ENCODE results near the gene RBMS3. TPM values are rescaled to one million over a fixed set of nuclear protein-coding genes. Genes with fewer than 3 reads are reported as not detected.

Gene RBMS3
- total and polyA plus RNA-seq, 5 donors from 2014 or later, result 5.2 to 18.8 (median 8.5) TPM

DNA sequence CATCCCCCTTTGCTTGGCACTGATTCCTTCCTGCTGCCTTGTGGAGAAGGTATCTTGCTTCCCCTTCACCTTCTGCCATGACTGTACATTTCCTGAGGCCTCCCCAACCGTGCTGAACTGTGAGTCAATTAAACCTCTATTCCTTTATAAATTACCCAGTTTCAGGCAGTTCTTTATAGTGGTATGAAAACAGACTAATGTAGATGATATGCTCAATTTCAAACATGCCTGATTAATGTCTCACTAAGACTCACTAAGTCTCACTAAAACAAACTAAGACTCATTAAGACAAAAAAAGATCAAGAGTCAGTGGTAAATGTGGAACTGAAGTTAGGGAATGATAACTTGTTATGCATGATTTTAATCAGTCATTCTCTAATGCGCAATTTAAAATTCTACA, 606.6 kb downstream of the RBMS3 start:
- Mint-ChIP-seq H3K27me3 (no peaks in the 10 kb centered on the region), H3K4me1 (no peaks in the 10 kb centered on the region), H3K27ac (no peak overlapping the region), H3K4me3 (no peak overlapping the region), H3K36me3 (peaks cover 18% of the 10 kb centered on the region), H3K9me3 (peaks cover 0 to 1% (median 0%) of the 10 kb centered on the region in 7 donors)
- Histone ChIP-seq H3K4me1 (ENCODE audit: control insufficient read depth, insufficient read depth, low read length, poor library complexity, severe bottlenecking) (no peaks in the 10 kb centered on the region), H3K36me3 (ENCODE audit: control insufficient read depth, insufficient read depth, low read length) (no peaks in the 10 kb centered on the region), H3K9me3 (ENCODE audit: control insufficient read depth in 2 of 2, low read length in 2 of 2) (no peaks in the 10 kb centered on the region), H3K27ac (ENCODE audit: insufficient read depth, low read length, poor library complexity, severe bottlenecking) (no peak overlapping the region), H3K27me3 (ENCODE audit: control insufficient read depth, insufficient read depth, low read length) (no peaks in the 10 kb centered on the region), H3K4me3 (ENCODE audit: low read depth, low read length) (no peak overlapping the region)
- no peak for DNase-seq
- no peak for ATAC-seq (ENCODE audit: low read depth in 2 of 2)

DNA sequence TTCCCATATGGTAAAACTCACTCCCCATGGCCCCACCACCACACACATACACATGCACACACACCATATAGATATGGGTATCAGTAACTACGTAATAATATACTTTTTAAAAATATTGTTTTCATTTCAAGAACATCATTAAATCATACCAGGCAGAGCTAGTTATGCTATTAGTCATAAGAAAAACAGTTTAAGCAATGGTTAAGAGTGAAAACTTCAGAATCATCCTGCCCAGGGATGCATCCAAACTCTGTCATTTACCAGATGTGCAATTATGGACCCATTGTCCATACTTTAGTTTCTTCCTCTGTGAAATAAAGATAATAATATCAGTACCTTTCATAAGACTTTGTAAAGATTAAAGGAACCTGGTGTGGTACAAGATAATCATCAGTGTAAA, 608.3 kb downstream of the RBMS3 start:
- no peaks in the 10 kb centered on the region for H3K9me3 ChIP-seq (ENCODE audit: control insufficient read depth in 2 of 2, low read length in 2 of 2)
- ATAC-seq (ENCODE audit: low read depth in 2 of 2) (no peak), DNase-seq (no peak)

DNA sequence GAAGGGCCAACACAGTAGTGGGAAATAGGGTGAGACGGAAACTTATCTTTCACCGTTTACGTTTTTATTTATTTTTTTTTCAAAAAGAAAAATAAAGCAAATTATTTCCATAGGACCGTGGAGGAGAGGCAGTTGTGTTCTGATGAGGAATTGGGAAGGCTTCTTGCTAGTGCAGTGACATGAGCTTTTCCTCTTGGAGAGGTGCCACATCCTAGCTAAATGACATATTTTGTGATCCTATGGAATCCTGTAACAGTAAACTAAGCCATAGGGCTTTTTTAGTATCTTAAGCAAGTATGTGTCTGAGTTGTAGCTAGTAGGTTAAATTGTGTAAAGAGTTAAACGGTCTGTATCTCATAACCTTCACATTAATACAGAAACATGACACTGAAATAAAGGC, 609.9 kb downstream of the RBMS3 start:
- H3K36me3 Mint-ChIP-seq, result peaks cover 16% of the 10 kb centered on the region

More for the DNA sequence above, 608.3 kb downstream of the RBMS3 start:
- Histone ChIP-seq H3K4me1 (ENCODE audit: control insufficient read depth, insufficient read depth, low read length, poor library complexity, severe bottlenecking) (no peaks in the 10 kb centered on the region), H3K27me3 (ENCODE audit: control insufficient read depth, insufficient read depth, low read length) (no peaks in the 10 kb centered on the region), H3K36me3 (ENCODE audit: control insufficient read depth, insufficient read depth, low read length) (no peaks in the 10 kb centered on the region), H3K27ac (ENCODE audit: insufficient read depth, low read length, poor library complexity, severe bottlenecking) (no peak overlapping the region), H3K4me3 (ENCODE audit: low read depth, low read length) (no peak overlapping the region)
- Mint-ChIP-seq H3K36me3 (peaks cover 18% of the 10 kb centered on the region), H3K27me3 (no peaks in the 10 kb centered on the region), H3K9me3 (peaks cover 0 to 6% (median 0%) of the 10 kb centered on the region in 7 donors), H3K4me1 (no peaks in the 10 kb centered on the region), H3K27ac (no peak overlapping the region), H3K4me3 (no peak overlapping the region)

DNA sequence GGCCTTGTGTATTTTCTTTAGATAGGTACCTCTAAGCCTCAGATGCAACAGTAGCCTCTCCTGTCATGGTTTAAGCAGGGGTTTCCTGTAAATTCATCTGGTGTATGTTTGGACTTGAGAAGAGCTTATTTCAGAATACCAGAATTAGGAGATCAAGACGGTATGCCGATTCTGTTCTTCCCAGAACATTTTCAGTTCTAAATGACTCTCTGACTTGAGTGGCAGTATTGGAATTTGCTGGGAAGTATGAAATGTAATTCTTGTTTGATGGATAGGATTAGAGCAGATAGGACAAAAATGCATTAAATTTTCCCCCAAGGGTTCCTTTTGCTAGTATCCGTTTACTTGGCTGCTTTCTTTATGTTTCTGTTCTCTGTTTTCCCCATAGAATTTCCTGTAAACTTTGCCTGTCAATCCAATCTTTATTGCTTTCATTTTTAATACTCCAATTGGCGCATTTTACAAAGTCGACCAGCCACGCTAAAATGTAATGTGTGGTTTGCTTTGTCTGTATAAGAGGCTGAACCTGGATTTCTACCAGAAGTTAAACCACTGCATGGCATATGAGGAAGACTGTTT, 612.2 kb downstream of the RBMS3 start:
- DNase-seq (no peak), ATAC-seq (ENCODE audit: low read depth in 2 of 2) (no peak)
- H3K27ac ChIP-seq (ENCODE audit: insufficient read depth, low read length, poor library complexity, severe bottlenecking), result no peak overlapping the region
- no peaks in the 10 kb centered on the region for H3K27me3 ChIP-seq (ENCODE audit: control insufficient read depth, insufficient read depth, low read length)
- Mint-ChIP-seq H3K36me3 (peaks cover 17% of the 10 kb centered on the region), H3K27ac (no peak overlapping the region), H3K4me3 (peak overlapping the region in 1 of 4 donors; percentile 22), H3K4me1 (no peaks in the 10 kb centered on the region), H3K9me3 (peaks cover 0 to 6% (median 0%) of the 10 kb centered on the region in 7 donors), H3K27me3 (no peaks in the 10 kb centered on the region)
- H3K36me3 ChIP-seq (ENCODE audit: control insufficient read depth, insufficient read depth, low read length), result no peaks in the 10 kb centered on the region
- no peak overlapping the region for H3K4me3 ChIP-seq (ENCODE audit: low read depth, low read length)
- H3K9me3 ChIP-seq (ENCODE audit: control insufficient read depth in 2 of 2, low read length in 2 of 2), result no peaks in the 10 kb centered on the region
- H3K4me1 ChIP-seq (ENCODE audit: control insufficient read depth, insufficient read depth, low read length, poor library complexity, severe bottlenecking), result no peaks in the 10 kb centered on the region

More for the DNA sequence above, 609.9 kb downstream of the RBMS3 start:
- H3K36me3 ChIP-seq (ENCODE audit: control insufficient read depth, insufficient read depth, low read length), result no peaks in the 10 kb centered on the region
- ATAC-seq (ENCODE audit: low read depth in 2 of 2) (no peak), DNase-seq (no peak)
- no peaks in the 10 kb centered on the region for H3K27me3 ChIP-seq (ENCODE audit: control insufficient read depth, insufficient read depth, low read length)
- Mint-ChIP-seq H3K4me1 (no peaks in the 10 kb centered on the region), H3K27ac (no peak overlapping the region), H3K4me3 (no peak overlapping the region), H3K9me3 (peaks cover 0 to 6% (median 0%) of the 10 kb centered on the region in 7 donors), H3K27me3 (no peaks in the 10 kb centered on the region)
- no peak overlapping the region for H3K27ac ChIP-seq (ENCODE audit: insufficient read depth, low read length, poor library complexity, severe bottlenecking)
- H3K4me1 ChIP-seq (ENCODE audit: control insufficient read depth, insufficient read depth, low read length, poor library complexity, severe bottlenecking), result no peaks in the 10 kb centered on the region
- H3K9me3 ChIP-seq (ENCODE audit: control insufficient read depth in 2 of 2, low read length in 2 of 2), result no peaks in the 10 kb centered on the region
- no peak overlapping the region for H3K4me3 ChIP-seq (ENCODE audit: low read depth, low read length)

DNA sequence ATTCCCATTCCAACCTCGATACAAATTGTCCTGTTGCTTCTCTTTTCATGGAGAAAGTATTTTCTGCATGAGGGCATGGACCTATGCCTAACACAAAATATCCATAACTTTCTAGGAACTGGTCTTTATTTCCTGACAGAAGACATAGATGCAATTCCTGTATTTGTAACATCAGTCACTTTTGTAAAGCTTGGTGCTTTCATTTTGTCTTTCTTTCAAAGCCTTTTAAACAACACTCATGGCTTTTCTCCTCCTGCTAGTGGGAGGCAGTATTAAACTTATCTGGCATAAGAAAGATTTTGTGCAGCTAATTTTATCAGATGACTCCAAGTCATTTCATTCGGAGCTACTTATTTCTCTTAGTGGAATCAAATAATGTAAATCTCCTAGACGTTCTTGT, 616.0 kb downstream of the RBMS3 start:
- DNase-seq (no peak), ATAC-seq (ENCODE audit: low read depth in 2 of 2) (no peak)
- Mint-ChIP-seq H3K4me1 (no peaks in the 10 kb centered on the region), H3K9me3 (peaks cover 0 to 6% (median 0%) of the 10 kb centered on the region in 7 donors), H3K36me3 (peaks cover 13% of the 10 kb centered on the region), H3K27ac (no peak overlapping the region), H3K27me3 (no peaks in the 10 kb centered on the region), H3K4me3 (no peak overlapping the region)
- Histone ChIP-seq H3K9me3 (ENCODE audit: control insufficient read depth in 2 of 2, low read length in 2 of 2) (no peaks in the 10 kb centered on the region), H3K27ac (ENCODE audit: insufficient read depth, low read length, poor library complexity, severe bottlenecking) (no peak overlapping the region), H3K36me3 (ENCODE audit: control insufficient read depth, insufficient read depth, low read length) (no peaks in the 10 kb centered on the region), H3K4me3 (ENCODE audit: low read depth, low read length) (no peak overlapping the region), H3K4me1 (ENCODE audit: control insufficient read depth, insufficient read depth, low read length, poor library complexity, severe bottlenecking) (no peaks in the 10 kb centered on the region), H3K27me3 (ENCODE audit: control insufficient read depth, insufficient read depth, low read length) (no peaks in the 10 kb centered on the region)

DNA sequence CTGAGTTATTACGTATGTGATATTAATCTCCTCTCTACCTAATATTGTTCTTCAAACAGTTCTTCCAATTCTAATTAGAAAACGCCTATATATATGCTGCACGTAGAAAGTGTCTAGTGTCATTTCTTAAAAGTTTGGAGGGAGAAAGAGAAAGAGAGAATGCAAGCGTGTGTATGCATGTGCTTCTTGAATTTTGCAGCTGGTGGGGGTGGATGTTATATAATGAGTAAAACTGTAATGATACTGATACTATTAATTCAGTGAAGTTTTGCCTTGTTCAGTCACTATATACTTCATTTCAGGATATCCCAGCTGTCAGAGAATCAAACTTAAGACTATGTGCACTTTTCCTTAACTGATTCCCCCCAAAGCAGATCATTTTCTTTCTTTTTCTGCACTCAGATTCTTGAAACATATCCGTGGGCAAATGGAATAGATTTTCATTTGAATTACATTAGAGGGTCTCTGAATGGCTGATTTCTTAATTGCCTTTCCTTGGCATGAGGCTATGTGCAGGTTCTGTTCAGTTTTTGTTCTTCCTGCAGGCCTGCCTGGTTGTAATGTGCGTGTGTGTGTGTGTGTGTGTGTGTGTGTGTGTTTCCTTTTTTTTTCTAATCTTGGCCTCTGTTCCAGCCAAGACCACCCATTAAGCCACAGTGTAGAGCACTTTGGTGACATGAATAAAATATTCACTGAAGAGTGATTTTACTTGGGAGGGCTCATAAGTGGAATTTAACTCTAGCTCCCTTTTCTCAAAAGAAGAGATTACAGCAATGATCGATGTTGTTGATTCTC, 617.5 kb downstream of the RBMS3 start:
- Histone ChIP-seq H3K36me3 (ENCODE audit: control insufficient read depth, insufficient read depth, low read length) (no peaks in the 10 kb centered on the region), H3K4me1 (ENCODE audit: control insufficient read depth, insufficient read depth, low read length, poor library complexity, severe bottlenecking) (no peaks in the 10 kb centered on the region), H3K4me3 (ENCODE audit: low read depth, low read length) (no peak overlapping the region), H3K27me3 (ENCODE audit: control insufficient read depth, insufficient read depth, low read length) (no peaks in the 10 kb centered on the region), H3K27ac (ENCODE audit: insufficient read depth, low read length, poor library complexity, severe bottlenecking) (no peak overlapping the region), H3K9me3 (ENCODE audit: control insufficient read depth in 2 of 2, low read length in 2 of 2) (no peaks in the 10 kb centered on the region)
- no peak for ATAC-seq (ENCODE audit: low read depth in 2 of 2)
- Mint-ChIP-seq H3K4me3 (no peak overlapping the region), H3K36me3 (peaks cover 17% of the 10 kb centered on the region), H3K4me1 (no peaks in the 10 kb centered on the region), H3K9me3 (peaks cover 0 to 1% (median 0%) of the 10 kb centered on the region in 7 donors), H3K27me3 (no peaks in the 10 kb centered on the region), H3K27ac (no peak overlapping the region)
- no peak for DNase-seq

DNA sequence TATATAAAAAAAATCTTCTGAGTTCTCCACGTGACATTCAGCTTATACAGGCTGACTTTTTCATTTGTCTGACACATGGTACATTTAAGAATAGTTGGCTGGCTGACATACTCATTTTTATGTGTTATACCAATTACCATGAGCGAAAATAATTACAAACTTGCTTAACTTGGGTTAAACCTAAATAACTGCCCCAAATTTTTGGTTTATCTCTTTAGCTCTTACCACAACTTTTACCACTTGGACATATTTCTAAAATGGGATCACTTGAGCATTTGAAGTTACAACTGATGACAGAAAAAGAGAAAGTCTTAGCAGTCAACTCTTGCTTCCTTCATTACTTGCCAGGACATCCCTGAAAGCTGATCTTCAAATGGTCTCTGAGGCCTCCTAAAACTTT, 618.1 kb downstream of the RBMS3 start:
- no peak overlapping the region for H3K4me3 Mint-ChIP-seq
- H3K27ac Mint-ChIP-seq, result no peak overlapping the region
- H3K36me3 Mint-ChIP-seq, result peaks cover 17% of the 10 kb centered on the region
- Histone ChIP-seq H3K4me3 (ENCODE audit: low read depth, low read length) (no peak overlapping the region), H3K9me3 (ENCODE audit: control insufficient read depth in 2 of 2, low read length in 2 of 2) (no peaks in the 10 kb centered on the region), H3K27me3 (ENCODE audit: control insufficient read depth, insufficient read depth, low read length) (no peaks in the 10 kb centered on the region), H3K36me3 (ENCODE audit: control insufficient read depth, insufficient read depth, low read length) (no peaks in the 10 kb centered on the region), H3K27ac (ENCODE audit: insufficient read depth, low read length, poor library complexity, severe bottlenecking) (no peak overlapping the region), H3K4me1 (ENCODE audit: control insufficient read depth, insufficient read depth, low read length, poor library complexity, severe bottlenecking) (no peaks in the 10 kb centered on the region)
- peaks cover 0 to 2% (median 0%) of the 10 kb centered on the region in 7 donors for H3K9me3 Mint-ChIP-seq
- no peaks in the 10 kb centered on the region for H3K27me3 Mint-ChIP-seq
- no peak for ATAC-seq (ENCODE audit: low read depth in 2 of 2)
- H3K4me1 Mint-ChIP-seq, result no peaks in the 10 kb centered on the region
- no peak for DNase-seq

DNA sequence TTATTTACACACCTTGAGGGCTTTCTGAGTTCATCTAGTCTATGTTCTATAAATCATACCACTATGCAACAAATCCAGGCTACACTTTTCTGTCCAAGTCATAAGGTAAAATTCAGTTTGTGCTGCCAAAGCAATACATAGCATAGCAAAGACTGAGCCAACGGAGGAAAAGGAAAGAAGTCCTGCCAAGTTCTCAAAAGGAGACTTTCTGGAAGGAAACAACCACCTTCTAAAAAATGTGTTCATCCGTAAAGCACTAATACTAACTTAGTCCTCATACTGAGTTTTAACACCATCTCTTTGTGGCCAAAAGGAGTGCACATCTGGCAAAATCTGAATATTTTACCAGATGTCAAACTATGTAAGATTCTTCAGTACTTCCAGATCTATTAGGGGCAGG, 620.2 kb downstream of the RBMS3 start:
- Mint-ChIP-seq H3K36me3 (peaks cover 14% of the 10 kb centered on the region), H3K9me3 (peaks cover 0 to 2% (median 0%) of the 10 kb centered on the region in 7 donors), H3K27ac (no peak overlapping the region), H3K4me3 (no peak overlapping the region), H3K4me1 (no peaks in the 10 kb centered on the region), H3K27me3 (no peaks in the 10 kb centered on the region)
- Histone ChIP-seq H3K27ac (ENCODE audit: insufficient read depth, low read length, poor library complexity, severe bottlenecking) (no peak overlapping the region), H3K4me3 (ENCODE audit: low read depth, low read length) (no peak overlapping the region), H3K9me3 (ENCODE audit: control insufficient read depth in 2 of 2, low read length in 2 of 2) (no peaks in the 10 kb centered on the region), H3K27me3 (ENCODE audit: control insufficient read depth, insufficient read depth, low read length) (no peaks in the 10 kb centered on the region), H3K36me3 (ENCODE audit: control insufficient read depth, insufficient read depth, low read length) (no peaks in the 10 kb centered on the region), H3K4me1 (ENCODE audit: control insufficient read depth, insufficient read depth, low read length, poor library complexity, severe bottlenecking) (no peaks in the 10 kb centered on the region)
- DNase-seq, result no peak
- ATAC-seq (ENCODE audit: low read depth in 2 of 2), result no peak

Measured in CD4-positive, CD25-positive, alpha-beta regulatory T cell (primary cell).